IPS DF 4.7 (cell line): ENCODE results near the gene CLEC3B.
"Not testable (repeated sequence)": the region's sequence is repeated elsewhere in the genome, so short reads cannot be mapped to it uniquely, and the experiment has no call there.

Experiments used
- DNase-seq: peaks from one replicate; pipeline ENCODE4 v3.0.0-alpha.2; 2013; ENCODE audit warnings: low spot score; ENCODE audit errors: extremely low read depth

Gene CLEC3B

DNA sequence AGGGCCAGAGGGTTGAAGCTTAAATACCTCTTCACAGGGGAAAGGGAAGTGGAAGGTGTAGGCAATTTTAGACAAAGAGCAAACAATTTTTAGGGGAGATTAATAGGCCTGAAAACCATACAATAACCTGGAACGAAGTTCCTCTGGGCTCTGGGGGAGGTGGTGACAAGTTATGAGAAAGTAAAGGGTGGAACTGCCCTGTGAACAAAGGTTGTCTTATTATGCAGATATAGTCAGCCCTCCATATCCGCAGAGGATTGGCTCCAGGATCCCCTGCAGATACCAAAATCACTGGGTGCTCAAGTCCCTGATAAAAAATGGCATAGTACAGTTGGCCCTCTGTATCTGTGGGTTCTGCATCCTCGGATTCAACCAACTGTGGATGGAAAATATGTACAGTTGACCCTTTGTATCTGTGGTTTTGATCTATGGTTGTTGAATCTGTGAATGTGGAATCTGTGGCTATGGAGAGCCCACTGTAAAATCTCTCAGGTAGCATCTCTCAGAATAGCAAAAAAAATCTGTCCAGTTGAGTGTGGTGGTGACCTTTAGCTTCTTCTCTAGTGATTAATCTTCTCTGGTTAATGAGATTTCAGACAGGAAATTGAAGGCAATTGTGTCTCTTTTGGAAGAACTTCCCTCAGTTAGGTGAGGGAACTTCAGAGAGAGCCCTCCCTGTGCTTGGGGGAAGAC lies 40.2 kb downstream of the CLEC3B start:
- DNase-seq = no peak

DNA sequence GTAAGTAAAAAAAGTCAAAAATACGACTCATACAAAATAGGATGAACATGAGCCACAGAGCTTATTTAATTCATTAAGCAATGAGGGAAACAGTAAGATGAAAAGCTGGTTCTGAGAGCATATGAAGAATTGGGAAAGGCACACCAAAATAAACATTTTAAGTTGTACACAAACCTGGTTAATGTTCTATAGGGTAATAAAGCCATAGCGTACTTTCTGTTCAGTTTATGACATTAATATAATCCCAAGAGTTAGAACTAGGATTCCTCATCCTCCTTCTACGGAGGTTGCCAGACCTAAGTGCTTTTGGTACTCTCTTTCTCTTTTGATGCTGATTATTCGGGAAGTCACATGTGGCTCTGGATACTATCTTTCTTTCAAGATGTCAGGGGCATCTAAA lies 41.4 kb downstream of the CLEC3B start:
- no peak for DNase-seq

DNA sequence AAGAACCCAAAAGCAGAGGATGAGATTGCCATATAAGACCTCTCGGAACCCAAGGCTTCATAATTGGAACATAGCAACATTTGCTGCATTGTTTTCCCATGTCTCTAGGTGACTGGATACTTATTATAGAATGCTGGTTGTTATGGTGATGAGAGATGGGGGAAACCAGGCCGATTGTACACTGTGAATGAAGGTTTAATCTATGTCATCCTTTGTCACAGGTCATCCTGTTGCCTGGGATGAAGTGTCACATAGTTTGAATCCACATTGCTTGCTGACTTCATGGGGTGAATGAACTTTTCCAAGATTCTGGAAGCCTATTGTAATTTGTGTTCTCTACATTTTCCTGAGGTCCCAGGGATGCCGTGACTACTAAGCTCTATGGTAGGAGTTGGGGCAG lies 41.8 kb downstream of the CLEC3B start:
- DNase-seq = no peak

DNA sequence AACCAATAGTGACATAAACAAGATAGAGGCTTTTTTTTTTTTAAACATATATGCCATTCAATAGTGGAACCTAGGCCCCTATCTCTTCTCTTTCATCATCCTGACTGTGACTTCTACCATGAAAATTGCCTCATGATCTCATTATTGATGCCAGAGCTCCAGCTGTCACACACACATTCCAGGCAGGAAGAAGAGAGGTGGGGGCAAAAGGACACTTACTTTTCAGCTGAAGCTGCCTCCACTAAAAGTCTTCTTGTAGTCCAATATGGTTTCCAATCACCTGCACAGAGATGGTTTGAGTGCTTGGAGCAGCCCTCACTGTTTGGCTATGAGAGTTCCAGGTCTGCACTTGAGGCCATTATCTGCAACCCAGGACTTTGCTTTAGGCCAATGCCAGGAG lies 45.0 kb downstream of the CLEC3B start:
- no peak for DNase-seq

DNA sequence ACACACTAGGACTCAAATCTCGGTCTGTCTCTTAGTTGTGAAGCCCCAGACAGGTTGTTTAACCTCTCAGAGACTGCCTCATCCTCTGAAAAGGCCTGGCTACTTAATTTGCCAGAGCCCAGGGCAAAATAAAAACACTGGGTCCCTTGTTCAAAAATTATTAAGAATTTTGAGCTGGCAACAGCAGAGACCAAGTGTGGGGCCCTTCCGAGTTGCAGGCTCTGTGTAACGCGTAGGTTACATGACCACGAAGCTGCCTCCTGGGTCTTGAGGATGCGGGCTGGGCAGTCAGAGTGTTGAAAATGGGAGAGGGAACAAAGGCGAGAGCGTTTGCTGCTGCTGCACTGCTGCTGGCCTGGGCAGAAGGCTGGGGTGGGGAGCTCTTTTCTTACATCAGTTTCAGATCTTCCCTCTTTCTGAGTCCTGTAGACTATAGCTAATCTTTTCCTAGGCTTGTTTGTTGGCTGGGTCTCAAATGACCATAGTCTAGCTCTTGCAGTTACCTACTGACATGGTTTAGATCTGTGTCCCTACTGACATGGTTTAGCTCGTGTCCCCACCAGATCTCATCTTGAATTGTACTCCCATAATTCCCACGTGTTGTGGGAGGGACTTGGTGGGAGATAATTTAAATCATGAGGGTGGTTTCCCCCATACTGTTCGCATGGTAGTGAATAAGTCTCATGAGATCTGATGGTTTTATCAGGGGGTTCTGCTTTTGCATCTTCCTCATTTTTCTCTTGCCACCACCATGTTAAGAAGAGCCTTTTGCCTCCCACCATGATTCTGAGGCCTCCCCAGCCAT lies 49.9 kb downstream of the CLEC3B start:
- DNase-seq = no peak

DNA sequence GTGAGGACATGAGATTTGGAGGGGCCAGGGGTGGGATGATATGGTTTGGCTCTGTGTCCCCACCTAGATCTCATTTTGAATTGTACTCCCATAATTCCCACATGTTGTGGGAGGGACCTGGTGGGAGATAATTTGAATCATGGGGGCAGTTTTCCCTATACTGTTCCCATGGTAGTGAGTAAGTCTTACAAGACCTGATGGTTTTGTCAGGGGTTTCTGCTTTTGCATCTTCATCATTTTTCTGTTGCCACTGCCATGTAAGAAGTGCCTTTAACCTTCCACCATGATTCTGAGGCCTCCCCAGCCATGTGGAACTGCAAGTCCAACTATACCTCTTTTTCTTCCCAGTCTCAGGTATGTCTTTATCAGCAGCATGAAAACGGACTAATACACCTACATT lies 52.2 kb downstream of the CLEC3B start:
- not testable (repeated sequence) for DNase-seq

DNA sequence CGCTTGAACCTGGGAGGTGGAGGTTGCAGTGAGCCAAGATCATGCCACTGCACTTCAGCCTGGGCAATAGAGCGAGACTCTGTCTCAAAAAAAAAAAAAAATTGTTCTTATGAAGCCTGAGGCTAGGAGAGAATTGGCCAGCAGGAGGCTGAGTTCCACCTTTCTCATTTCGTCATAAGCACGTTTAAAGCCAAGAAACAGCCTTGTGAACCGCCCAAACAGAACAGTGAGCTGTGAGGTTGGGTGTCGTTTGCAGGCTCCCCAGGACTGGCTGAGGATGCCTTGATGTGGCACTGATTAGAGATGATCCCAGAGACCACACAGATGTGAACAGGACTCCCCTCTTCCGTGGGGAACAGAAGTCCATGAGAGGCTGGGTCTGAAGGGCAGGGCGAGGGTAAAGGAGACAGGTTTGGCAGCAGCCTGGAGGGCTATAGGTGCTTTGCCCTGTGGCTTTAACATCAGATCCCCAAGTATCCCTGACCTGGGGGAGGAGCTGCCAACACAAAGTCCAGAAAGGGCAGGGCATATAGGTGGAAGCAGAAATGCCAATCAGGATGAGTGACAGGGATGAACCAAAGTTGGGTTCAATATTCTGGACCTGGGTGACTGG lies 52.9 kb downstream of the CLEC3B start:
- DNase-seq = no peak

DNA sequence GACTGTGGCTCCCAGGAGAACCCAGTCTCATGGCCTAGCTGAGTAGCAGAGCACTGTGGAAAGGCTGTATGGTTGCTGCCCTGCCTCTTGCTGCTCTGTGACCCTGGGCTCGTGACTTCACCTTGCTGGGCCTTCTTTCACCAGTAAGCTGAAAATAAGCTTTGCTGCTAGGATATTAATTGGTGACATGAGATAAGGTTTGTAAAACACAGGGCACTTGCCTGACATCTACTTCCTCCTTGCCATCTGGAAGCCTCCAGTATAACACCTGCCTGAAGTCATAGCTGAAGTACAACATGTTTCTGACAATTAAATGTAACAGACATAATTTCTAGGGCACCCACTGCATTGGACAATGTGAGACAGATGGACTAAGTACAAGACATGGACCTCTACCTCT lies 53.6 kb downstream of the CLEC3B start:
- no peak for DNase-seq

DNA sequence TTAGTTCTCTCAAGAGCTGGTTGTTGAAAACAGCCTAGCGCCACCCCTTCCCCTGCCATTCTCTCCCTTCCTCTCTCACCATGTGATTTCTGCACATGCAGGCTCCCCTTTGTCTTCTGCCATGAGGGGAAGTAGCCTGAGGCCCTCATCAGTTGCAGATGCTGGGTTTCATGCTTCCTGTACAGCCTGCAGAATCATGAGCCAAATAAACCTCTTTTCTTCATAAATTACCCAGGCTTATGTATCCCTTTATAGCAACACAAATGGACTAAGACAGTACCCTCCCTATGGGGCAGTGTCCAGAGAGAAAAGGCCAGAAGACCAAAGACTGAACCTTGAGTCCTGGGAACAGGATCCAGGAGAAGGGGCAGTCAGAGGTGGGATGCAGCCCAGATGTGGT lies 54.7 kb downstream of the CLEC3B start:
- no peak for DNase-seq

DNA sequence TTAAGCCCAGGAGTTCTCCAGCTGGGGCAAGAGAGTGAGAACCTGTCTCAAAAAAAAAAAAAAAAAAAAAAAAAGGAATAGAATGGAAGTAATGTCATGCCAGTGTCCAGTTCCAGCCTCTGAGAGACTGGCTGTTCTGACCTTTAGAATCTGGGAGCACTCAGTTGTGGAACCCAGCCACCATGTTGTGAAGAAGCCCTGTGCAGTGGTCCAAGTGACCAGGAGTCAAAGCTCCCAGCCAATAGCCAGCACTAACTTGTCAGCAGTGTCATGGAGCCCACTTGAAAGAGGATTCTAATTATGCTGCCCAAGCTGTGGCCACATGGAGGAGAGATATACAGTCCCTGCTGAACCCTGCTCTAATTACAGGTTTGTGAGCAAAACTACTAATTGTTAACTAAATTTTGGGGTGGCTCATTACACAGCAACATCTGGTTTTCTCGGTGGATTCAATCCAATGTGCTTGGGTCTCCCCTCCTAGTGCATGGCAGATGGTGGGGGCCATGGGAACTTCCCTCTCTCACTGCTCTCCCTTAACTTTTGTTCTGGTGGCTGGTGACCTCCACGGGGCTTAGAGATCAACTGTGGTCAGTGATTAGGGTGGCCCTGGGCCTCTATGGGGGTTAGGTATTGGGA lies 55.5 kb downstream of the CLEC3B start:
- no peak for DNase-seq

DNA sequence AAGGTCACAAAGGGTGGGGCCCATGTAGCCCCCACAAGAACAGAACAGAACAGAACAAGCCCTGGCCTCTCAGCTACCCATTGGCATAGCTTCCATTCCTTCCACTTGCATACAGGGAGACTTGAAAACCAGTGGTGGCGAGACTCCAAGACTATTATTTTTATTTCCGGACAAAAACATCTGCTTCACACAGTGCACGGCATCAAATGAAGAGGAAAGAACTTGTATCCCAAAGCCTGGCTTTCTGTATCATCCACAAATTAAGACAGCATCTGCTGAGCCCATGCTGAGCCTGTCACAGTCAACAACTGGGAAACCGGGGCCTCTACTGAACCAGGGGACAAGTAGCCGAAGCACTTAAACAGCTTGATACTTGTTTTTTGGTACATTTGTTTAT lies 56.0 kb downstream of the CLEC3B start:
- no peak for DNase-seq

DNA sequence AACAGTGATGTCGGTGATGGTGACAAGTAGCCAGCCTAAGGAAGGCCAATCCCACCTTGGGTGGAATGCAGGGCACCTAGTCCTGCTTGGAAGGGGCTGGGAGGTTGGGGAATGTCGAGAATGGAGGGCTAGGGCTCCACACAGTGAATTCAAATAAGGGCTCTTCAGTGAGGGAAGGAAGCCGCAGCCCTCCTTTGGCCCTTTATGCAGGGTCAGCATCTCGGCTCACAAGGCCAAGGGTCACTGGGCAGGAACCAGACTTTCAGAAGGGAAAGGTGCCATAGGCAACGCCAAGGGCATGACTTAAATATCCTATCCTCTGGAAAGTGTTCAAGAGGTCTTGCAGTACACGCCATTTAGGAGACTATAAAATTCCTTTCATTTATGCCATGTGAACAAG lies 56.9 kb downstream of the CLEC3B start:
- no peak for DNase-seq

DNA sequence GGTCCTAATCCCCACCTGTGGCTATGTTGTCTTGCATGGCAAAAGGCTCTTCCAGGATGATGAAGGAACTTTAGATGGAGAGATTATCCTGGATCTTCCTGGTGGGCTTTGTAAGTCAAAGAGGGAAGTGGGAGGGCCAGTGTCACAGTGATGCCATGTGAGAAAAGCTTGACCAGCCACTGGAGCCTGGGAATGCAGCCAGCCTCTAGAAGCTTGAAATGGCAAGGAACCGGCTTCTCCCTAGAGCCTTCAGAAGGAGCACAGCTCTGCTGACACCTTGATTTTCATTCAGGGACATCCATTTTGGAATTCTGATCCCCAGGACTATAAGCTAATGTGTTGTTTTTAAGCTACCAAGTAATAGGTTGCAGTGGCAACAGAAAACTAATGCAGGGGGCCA lies 58.3 kb downstream of the CLEC3B start:
- DNase-seq = no peak

DNA sequence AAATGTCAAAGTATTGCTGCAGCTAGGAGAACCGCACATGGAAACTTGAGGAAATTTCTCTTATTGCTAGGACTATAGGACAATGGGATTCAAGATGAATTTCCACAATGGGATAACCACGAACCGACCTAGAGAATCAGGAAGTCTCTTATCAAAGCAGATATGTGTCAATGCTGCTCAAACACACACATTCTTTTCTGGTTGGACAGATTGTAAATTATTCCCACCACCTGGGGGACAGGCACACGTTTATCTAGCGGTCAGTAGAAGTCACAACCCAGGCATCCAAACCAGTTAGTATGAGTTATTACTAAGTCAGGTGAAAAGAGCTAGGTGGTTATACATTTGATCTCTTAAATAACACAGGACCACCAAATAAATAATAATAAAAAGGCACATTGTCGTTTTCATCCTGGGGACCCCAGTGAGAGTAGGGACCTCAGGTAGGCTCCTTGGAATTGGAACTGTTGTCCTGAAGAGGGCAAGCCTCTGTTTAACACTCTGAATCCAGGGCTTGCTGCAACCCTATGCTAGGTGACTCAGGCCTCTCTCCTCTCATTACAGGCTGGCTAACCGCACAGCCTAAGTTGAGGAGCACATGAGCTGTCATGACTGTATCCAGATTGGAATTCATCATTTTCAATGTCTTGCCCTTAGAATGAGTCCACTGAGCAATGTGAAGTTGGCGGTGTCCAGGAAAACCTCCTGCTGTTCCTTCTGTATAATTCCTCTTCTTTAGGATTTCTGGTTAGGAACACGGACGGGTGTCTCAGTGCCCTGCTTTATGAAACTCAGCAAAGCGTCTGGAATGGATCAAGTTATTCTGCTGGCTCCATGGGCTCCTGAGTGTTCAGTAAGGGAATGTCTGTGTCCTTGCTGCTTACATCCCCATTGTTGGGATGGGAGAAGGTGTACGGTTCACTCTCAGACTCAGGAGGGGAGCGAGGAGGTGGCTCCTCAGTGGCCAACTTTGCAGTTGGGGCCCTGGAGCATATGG lies 59.0 kb downstream of the CLEC3B start:
- no peak for DNase-seq
